ENCODE data around the gene PDE1A. TPM values are rescaled to one million over a fixed set of nuclear protein-coding genes. Genes with fewer than 3 reads are reported as not detected.
A peak's percentile ranks its signal among the peaks of the same experiment; 100 is the strongest.

PDE1A gene
- total RNA-seq, 2 donors from 2014 or later = 0.31 TPM; not detected in 1

GRCh38 chr2:182224669-182225068 lies 202.2 kb downstream of the PDE1A start:
- no peak overlapping the region for H3K4me3 Mint-ChIP-seq
- WGBS, 2 experiments (ENCODE audit: insufficient coverage in 1 of 2, insufficient read length in 1 of 2) = 97% methylated on average over 3 of the region's 3 CpGs; no CpG with 5 or more reads in 1 of the 2 experiments
- Histone ChIP-seq H3K27me3 (ENCODE audit: control insufficient read depth, insufficient read depth, low read length, poor library complexity, severe bottlenecking) (no peaks in the 10 kb centered on the region), H3K4me3 (ENCODE audit: low read length) (no peak overlapping the region), H3K27ac (ENCODE audit: low read depth, low read length) (no peak overlapping the region), H3K36me3 (ENCODE audit: control insufficient read depth, insufficient read depth, low read length) (no peaks in the 10 kb centered on the region), H3K9ac (ENCODE audit: extremely low read depth, low read length, poor library complexity, severe bottlenecking) (no peak overlapping the region), H3K4me1 (ENCODE audit: control insufficient read depth, insufficient read depth, low read length) (no peaks in the 10 kb centered on the region), H3K9me3 (ENCODE audit: control insufficient read depth, low read length) (no peaks in the 10 kb centered on the region)
- H3K27me3 Mint-ChIP-seq (ENCODE audit: insufficient read depth) = no peaks in the 10 kb centered on the region
- DNase-seq = no peak
- H3K27ac Mint-ChIP-seq = no peak overlapping the region
- H3K9me3 Mint-ChIP-seq = no peaks in the 10 kb centered on the region
- H3K4me1 Mint-ChIP-seq = no peaks in the 10 kb centered on the region
- H3K36me3 Mint-ChIP-seq (ENCODE audit: low read depth) = no peaks in the 10 kb centered on the region
- TF ChIP-seq CTCF (conservative IDR thresholded peaks at IDR 0.05) = no peak

- H3K27me3 Mint-ChIP-seq (ENCODE audit: insufficient read depth) = no peaks in the 10 kb centered on the region
- H3K9ac ChIP-seq (ENCODE audit: extremely low read depth, low read length, poor library complexity, severe bottlenecking) = no peak overlapping the region
- H3K27ac Mint-ChIP-seq = no peak overlapping the region
- H3K4me3 ChIP-seq (ENCODE audit: low read length) = no peak overlapping the region
- H3K36me3 ChIP-seq (ENCODE audit: control insufficient read depth, insufficient read depth, low read length) = no peaks in the 10 kb centered on the region
- no peaks in the 10 kb centered on the region for H3K9me3 ChIP-seq (ENCODE audit: control insufficient read depth, low read length)
- WGBS, 2 experiments (ENCODE audit: insufficient coverage in 1 of 2, insufficient read length in 1 of 2) = 65 to 73% methylated on average over 2 to 3 of the region's 3 CpGs
- no peaks in the 10 kb centered on the region for H3K27me3 ChIP-seq (ENCODE audit: control insufficient read depth, insufficient read depth, low read length, poor library complexity, severe bottlenecking)
- TF ChIP-seq CTCF (conservative IDR thresholded peaks at IDR 0.05) = no peak
- H3K4me1 Mint-ChIP-seq = no peaks in the 10 kb centered on the region
- no peak overlapping the region for H3K4me3 Mint-ChIP-seq
- no peaks in the 10 kb centered on the region for H3K9me3 Mint-ChIP-seq
- no peaks in the 10 kb centered on the region for H3K36me3 Mint-ChIP-seq (ENCODE audit: low read depth)
- no peaks in the 10 kb centered on the region for H3K4me1 ChIP-seq (ENCODE audit: control insufficient read depth, insufficient read depth, low read length)
- peak overlapping the region; percentile 31 for H3K27ac ChIP-seq (ENCODE audit: low read depth, low read length)
- no peak for DNase-seq
Observed at GRCh38 chr2:182220998-182221397, 205.8 kb downstream of the PDE1A start.

- Histone ChIP-seq H3K36me3 (ENCODE audit: control insufficient read depth, insufficient read depth, low read length) (no peaks in the 10 kb centered on the region), H3K27me3 (ENCODE audit: control insufficient read depth, insufficient read depth, low read length, poor library complexity, severe bottlenecking) (no peaks in the 10 kb centered on the region), H3K4me1 (ENCODE audit: control insufficient read depth, insufficient read depth, low read length) (no peaks in the 10 kb centered on the region), H3K9me3 (ENCODE audit: control insufficient read depth, low read length) (no peaks in the 10 kb centered on the region), H3K27ac (ENCODE audit: low read depth, low read length) (peak overlapping the region; percentile 13), H3K4me3 (ENCODE audit: low read length) (no peak overlapping the region), H3K9ac (ENCODE audit: extremely low read depth, low read length, poor library complexity, severe bottlenecking) (no peak overlapping the region)
- H3K27ac Mint-ChIP-seq = no peak overlapping the region
- H3K4me1 Mint-ChIP-seq = no peaks in the 10 kb centered on the region
- no peaks in the 10 kb centered on the region for H3K9me3 Mint-ChIP-seq
- H3K27me3 Mint-ChIP-seq (ENCODE audit: insufficient read depth) = no peaks in the 10 kb centered on the region
- no CpG with 5 or more reads among the region's 1 CpG for WGBS, 2 experiments (ENCODE audit: insufficient coverage in 1 of 2, insufficient read length in 1 of 2)
- TF ChIP-seq CTCF (conservative IDR thresholded peaks at IDR 0.05) = no peak
- H3K36me3 Mint-ChIP-seq (ENCODE audit: low read depth) = no peaks in the 10 kb centered on the region
- no peak overlapping the region for H3K4me3 Mint-ChIP-seq
- no peak for DNase-seq
Observed at GRCh38 chr2:182220335-182220734, 206.5 kb downstream of the PDE1A start.
